Measurements from ENCODE around the gene SESTD1.

GRCh38 chr2:179201869-179202268 lies 62.8 kb downstream of the SESTD1 start:
- TF ChIP-seq CTCF (IDR thresholded peaks at IDR 0.05; ENCODE audit: insufficient read depth, low read depth, low read length) (no peak), EZH2 (IDR thresholded peaks at IDR 0.05; ENCODE audit: insufficient read depth, low read length) (no peak)
